ENCODE data around the gene EIF4E1B. TPM values are rescaled to one million over a fixed set of nuclear protein-coding genes. Genes with fewer than 3 reads are reported as not detected.

Gene EIF4E1B
- total and polyA plus RNA-seq, 2 experiments from 2014 or later: not detected

- DNase-seq: no peak
- Histone ChIP-seq H3K9ac (no peak overlapping the region), H3K9me3 (ENCODE audit: low read depth) (no peaks in the 10 kb centered on the region), H3K4me1 (ENCODE audit: insufficient read depth) (no peaks in the 10 kb centered on the region), H3F3A (ENCODE audit: insufficient read depth) (no peaks in the 10 kb centered on the region), H2AFZ (no peak overlapping the region), H3K4me2 (ENCODE audit: unreplicated experiment) (no peak overlapping the region), H3K27ac (no peak overlapping the region), H3K9me2 (ENCODE audit: insufficient read depth) (no peaks in the 10 kb centered on the region), H3K27me3 (replicated peaks; ENCODE audit: insufficient read depth) (peaks cover 11% of the 10 kb centered on the region), H3K79me2 (ENCODE audit: insufficient read depth) (no peaks in the 10 kb centered on the region), H3K36me3 (ENCODE audit: low read depth) (0 out of 2 replicates have a peak, but pooled peaks cover 8% of the 10 kb centered on the region), H3K4me3 (no peak overlapping the region), H4K20me1 (ENCODE audit: insufficient read depth) (no peaks in the 10 kb centered on the region; the same call in 1 of the 2 replicates)
- TF ChIP-seq EZH2 (IDR thresholded peaks at IDR 0.05; ENCODE audit: insufficient read depth, poor library complexity, severe bottlenecking) (no peak), EZH2phosphoT487 (IDR thresholded peaks at IDR 0.05; ENCODE audit: insufficient read depth, low read depth) (no peak)
- 59 to 74% methylated on average over 4 to 7 of the region's 7 CpGs for whole genome bisulfite sequencing, 2 experiments (ENCODE audit: low coverage in 1 of 2, low lambda C conversion rate in 2 of 2, missing lambda C conversion rate in 2 of 2)
- in situ Hi-C loops (cut with MboI): no loop called here
Measured at GRCh38 chr5:176659512-176659839, 29.0 kb downstream of the EIF4E1B start.

GRCh38 chr5:176659860-176660461 is 29.5 kb downstream of the EIF4E1B start:
- H3K4me3 ChIP-seq: no peak overlapping the region

GRCh38 chr5:176660530-176660859 is 30.0 kb downstream of the EIF4E1B start:
- no peak for TF ChIP-seq EZH2phosphoT487 (IDR thresholded peaks at IDR 0.05; ENCODE audit: insufficient read depth, low read depth)
- TF ChIP-seq EZH2 (IDR thresholded peaks at IDR 0.05; ENCODE audit: insufficient read depth, poor library complexity, severe bottlenecking): no peak
- Histone ChIP-seq H3K9me2 (ENCODE audit: insufficient read depth) (no peaks in the 10 kb centered on the region), H3K4me1 (ENCODE audit: insufficient read depth) (no peaks in the 10 kb centered on the region), H3K4me2 (ENCODE audit: unreplicated experiment) (no peak overlapping the region), H3K27me3 (replicated peaks; ENCODE audit: insufficient read depth) (peaks cover 11% of the 10 kb centered on the region), H3K27ac (no peak overlapping the region), H3K9me3 (ENCODE audit: low read depth) (no peaks in the 10 kb centered on the region), H3K79me2 (ENCODE audit: insufficient read depth) (no peaks in the 10 kb centered on the region), H2AFZ (no peak overlapping the region), H3K36me3 (ENCODE audit: low read depth) (0 out of 2 replicates have a peak, but pooled peaks cover 8% of the 10 kb centered on the region), H3K9ac (no peak overlapping the region), H4K20me1 (ENCODE audit: insufficient read depth) (no peaks in the 10 kb centered on the region; the same call in 1 of the 2 replicates), H3K4me3 (no peak overlapping the region), H3F3A (ENCODE audit: insufficient read depth) (no peaks in the 10 kb centered on the region)
- DNase-seq: no peak
- 0% methylated on average over 1 of the region's 1 CpG for WGBS, 2 experiments (ENCODE audit: low coverage in 1 of 2, low lambda C conversion rate in 2 of 2, missing lambda C conversion rate in 2 of 2)
- in situ Hi-C loops (cut with MboI): loop anchor here (10.0 kb wide), 2 partner anchors 294 to 454 kb away; no protein-coding TSS in a partner anchor

More at GRCh38 chr5:176659860-176660461, 29.5 kb downstream of the EIF4E1B start:
- no peaks in the 10 kb centered on the region for H3K9me3 ChIP-seq (ENCODE audit: low read depth)
- H3K36me3 ChIP-seq (ENCODE audit: low read depth): 0 out of 2 replicates have a peak, but pooled peaks cover 8% of the 10 kb centered on the region
- H4K20me1 ChIP-seq (ENCODE audit: insufficient read depth): no peaks in the 10 kb centered on the region; the same call in 1 of the 2 replicates
- no peaks in the 10 kb centered on the region for H3K4me1 ChIP-seq (ENCODE audit: insufficient read depth)
- 55 to 61% methylated on average over 3 to 4 of the region's 4 CpGs for WGBS, 2 experiments (ENCODE audit: low coverage in 1 of 2, low lambda C conversion rate in 2 of 2, missing lambda C conversion rate in 2 of 2)
- no peaks in the 10 kb centered on the region for H3F3A ChIP-seq (ENCODE audit: insufficient read depth)
- H2AFZ ChIP-seq: no peak overlapping the region
- in situ Hi-C loops (cut with MboI): loop anchor here (10.0 kb wide), 2 partner anchors 295 to 455 kb away; no protein-coding TSS in a partner anchor
- DNase-seq: no peak
- no peaks in the 10 kb centered on the region for H3K9me2 ChIP-seq (ENCODE audit: insufficient read depth)
- H3K27me3 ChIP-seq (replicated peaks; ENCODE audit: insufficient read depth): peaks cover 11% of the 10 kb centered on the region
- no peak overlapping the region for H3K9ac ChIP-seq
- TF ChIP-seq EZH2phosphoT487 (IDR thresholded peaks at IDR 0.05; ENCODE audit: insufficient read depth, low read depth): no peak
- no peak for TF ChIP-seq EZH2 (IDR thresholded peaks at IDR 0.05; ENCODE audit: insufficient read depth, poor library complexity, severe bottlenecking)
- no peak overlapping the region for H3K27ac ChIP-seq
- H3K79me2 ChIP-seq (ENCODE audit: insufficient read depth): no peaks in the 10 kb centered on the region
- no peak overlapping the region for H3K4me2 ChIP-seq (ENCODE audit: unreplicated experiment)

DNA sequence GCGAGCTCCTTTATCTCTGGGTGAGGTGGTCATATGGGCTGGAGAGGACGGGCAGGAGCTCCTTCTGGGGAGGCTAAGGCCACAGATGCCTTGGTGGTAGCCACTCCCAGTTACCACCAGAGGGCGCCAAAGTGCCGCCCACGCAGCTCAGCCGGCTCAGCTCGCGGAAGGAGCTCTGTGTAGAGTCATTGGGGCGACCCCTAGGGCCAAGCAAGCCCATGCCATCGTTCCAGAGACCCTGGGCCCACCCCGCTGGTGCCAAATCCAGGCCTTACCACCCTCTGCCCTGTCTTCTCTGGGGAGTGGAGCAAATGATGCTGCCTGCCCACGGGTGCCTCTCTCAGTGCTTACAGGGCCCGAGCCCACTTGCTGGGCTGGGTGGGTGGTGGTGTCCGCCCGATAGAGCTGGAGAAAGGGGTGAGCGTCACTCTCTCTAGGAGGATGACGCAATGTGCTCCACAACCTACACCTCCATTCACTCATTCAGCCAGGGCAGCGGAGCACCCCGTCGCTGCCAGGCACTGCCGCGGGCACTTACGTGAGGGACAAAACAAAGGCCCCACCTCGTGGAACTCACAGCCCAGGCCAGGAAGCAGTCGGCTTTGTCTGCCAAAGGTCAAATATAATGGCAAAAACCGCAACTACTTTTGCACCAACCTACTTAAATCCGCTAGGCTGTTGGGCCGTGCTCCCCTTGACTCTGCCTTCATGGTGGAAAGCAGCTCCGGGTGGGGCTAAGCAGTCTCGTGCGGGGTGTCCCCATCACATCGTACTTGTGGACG is 30.6 kb downstream of the EIF4E1B start:
- H4K20me1 ChIP-seq (ENCODE audit: insufficient read depth): no peaks in the 10 kb centered on the region; the same call in 1 of the 2 replicates
- WGBS, 2 experiments (ENCODE audit: low coverage in 1 of 2, low lambda C conversion rate in 2 of 2, missing lambda C conversion rate in 2 of 2): 39 to 40% methylated on average over 31 to 33 of the region's 33 CpGs
- H3K4me2 ChIP-seq (ENCODE audit: unreplicated experiment): no peak overlapping the region
- H3K9me3 ChIP-seq (ENCODE audit: low read depth): no peaks in the 10 kb centered on the region
- in situ Hi-C loops (cut with MboI): loop anchor here (10.0 kb wide), 2 partner anchors 294 to 454 kb away; no protein-coding TSS in a partner anchor
- DNase-seq: peak; percentile 82
- no peak overlapping the region for H3K9ac ChIP-seq
- no peaks in the 10 kb centered on the region for H3K4me1 ChIP-seq (ENCODE audit: insufficient read depth)
- H3K27ac ChIP-seq: no peak overlapping the region
- H2AFZ ChIP-seq: no peak overlapping the region
- 0 out of 2 replicates have a peak, but pooled peaks cover 8% of the 10 kb centered on the region for H3K36me3 ChIP-seq (ENCODE audit: low read depth)
- no peaks in the 10 kb centered on the region for H3K79me2 ChIP-seq (ENCODE audit: insufficient read depth)
- H3K9me2 ChIP-seq (ENCODE audit: insufficient read depth): no peaks in the 10 kb centered on the region
- H3K4me3 ChIP-seq: no peak overlapping the region
- no peak for TF ChIP-seq EZH2 (IDR thresholded peaks at IDR 0.05; ENCODE audit: insufficient read depth, poor library complexity, severe bottlenecking)
- TF ChIP-seq EZH2phosphoT487 (IDR thresholded peaks at IDR 0.05; ENCODE audit: insufficient read depth, low read depth): no peak
- no peaks in the 10 kb centered on the region for H3F3A ChIP-seq (ENCODE audit: insufficient read depth)
- H3K27me3 ChIP-seq (replicated peaks; ENCODE audit: insufficient read depth): peaks cover 11% of the 10 kb centered on the region

Measured in GM23248 (cell line).